ENCODE measurements around the gene BIRC6.

- TF ChIP-seq POLR2A (IDR thresholded peaks at IDR 0.05; ENCODE audit: control extremely low read depth in 1 of 2, low read depth in 2 of 2, low read length in 2 of 2) (no peak), RAD21 (IDR thresholded peaks at IDR 0.05 in 1 of 2, conservative IDR thresholded peaks at IDR 0.05 in 1 of 2; ENCODE audit: low read depth in 2 of 2, low read length in 2 of 2) (no peak), CTCF (IDR thresholded peaks at IDR 0.05; ENCODE audit: control extremely low read depth in 1 of 3, insufficient read depth in 1 of 3, low read depth in 1 of 3, low read length in 3 of 3) (no peak), EZH2 (IDR thresholded peaks at IDR 0.05; ENCODE audit: low read depth, low read length, severe bottlenecking) (no peak), TAF1 (IDR thresholded peaks at IDR 0.05; ENCODE audit: low read depth, low read length) (no peak), USF2 (IDR thresholded peaks at IDR 0.05; ENCODE audit: low read length) (no peak), RFX5 (IDR thresholded peaks at IDR 0.05; ENCODE audit: borderline replicate concordance, low read depth, low read length) (no peak)
These were observed 299.2 kb downstream of the BIRC6 start for GRCh38 chr2:32656069-32656468.

Measured in H1 (cell line).